Esophagus muscularis mucosa (tissue), 4 donors: ENCODE results near the gene REV1. TPM values are rescaled to one million over a fixed set of nuclear protein-coding genes. Genes with fewer than 3 reads are reported as not detected.
"Not testable (repeated sequence)": the region's sequence is repeated elsewhere in the genome, so short reads cannot be mapped to it uniquely, and the experiment has no call there.

Source experiments
- DNase-seq: peaks from one replicate; pipeline ENCODE4 v3.0.0-alpha.2; 2017; ENCODE audit errors: extremely low spot score
- H3K27ac ChIP-seq, 4 donors: fragments of 200-600 bp; sonication (generic); replicated peaks in 1 of 4; 1 replicate in 3 of 4; 2 replicates in 1 of 4; pipeline ENCODE4 v1.5.1; 2016 to 2019; ENCODE audit warnings: mild to moderate bottlenecking in 1 of 4
- H3K27me3 ChIP-seq, 4 donors: fragments of 200-600 bp; sonication (generic); one replicate each; pipeline versions ENCODE4 v1.5.1 to v1.6.0; 2016 to 2019
- H3K36me3 ChIP-seq, 4 donors: fragments of 200-600 bp; sonication (generic); one replicate each; pipeline ENCODE4 v1.5.1; 2016 to 2019
- H3K4me1 ChIP-seq, 4 donors: fragments of 200-600 bp; sonication (generic); one replicate each; pipeline ENCODE4 v1.5.1; 2016 to 2019
- H3K4me3 ChIP-seq, 4 donors: fragments of 200-600 bp; sonication (generic); 1 replicate in 2 of 4; 2 replicates in 2 of 4; pipeline ENCODE4 v1.5.1; 2016 to 2019; ENCODE audit warnings: mild to moderate bottlenecking in 4 of 4, moderate library complexity in 1 of 4
- H3K9me3 ChIP-seq, 4 donors: fragments of 200-600 bp; sonication (generic); 1 replicate in 3 of 4; 2 replicates in 1 of 4; pipeline ENCODE4 v1.5.1; 2016 to 2019
- EP300 ChIP-seq: sonication (generic); formaldehyde crosslinking; IDR thresholded peaks from one replicate; pipeline ENCODE4 v1.6.1; 2017; ENCODE audit warnings: antibody characterized with exemption
- POLR2A ChIP-seq: fragments of 450-650 bp; IDR thresholded peaks from one replicate; pipeline ENCODE4 v1.6.1; 2017; ENCODE audit warnings: antibody characterized with exemption, moderate library complexity, mild to moderate bottlenecking, low read depth
- POLR2AphosphoS5 ChIP-seq, 2 donors: sonication (generic); formaldehyde crosslinking; IDR thresholded peaks; one replicate each; pipeline ENCODE4 v1.6.1; 2017; ENCODE audit warnings: antibody characterized with exemption in 2 of 2
- WGBS: methylation state at CpG from one replicate; pipeline ENCODE4 v1.1.5; 2018; 5-methylcytosine and 5-hydroxymethylcytosine counted together
- intact Hi-C: fragments of 100-400 bp; cut with DNase I; formaldehyde crosslinking; loops from one replicate; pipeline ENCODE4 v1.15.1; 2023
- total RNA-seq, 4 donors: library from RNA; depleted of rRNA; stranded (reverse); fragments of >200 nt; gene quantifications; one replicate each; pipeline versions ENCODE4 v1.1.0 to v1.2.1, GENCODE V29; 2016
- TF ChIP-seq, protein P1 (sequence below), 3 experiments: fragments of 200-600 bp in 2 of 3; fragments of 450-650 bp in 1 of 3; sonication (generic) in 2 of 3; IDR thresholded peaks; one replicate each; pipeline ENCODE4 v1.5.1; 2017 to 2019; ENCODE audit warnings: antibody characterized with exemption in 3 of 3, mild to moderate bottlenecking in 2 of 3, moderate library complexity in 1 of 3

Gene REV1
- total RNA-seq, 4 donors from 2014 or later, result 26.7 to 47.7 (median 31.4) TPM

DNA sequence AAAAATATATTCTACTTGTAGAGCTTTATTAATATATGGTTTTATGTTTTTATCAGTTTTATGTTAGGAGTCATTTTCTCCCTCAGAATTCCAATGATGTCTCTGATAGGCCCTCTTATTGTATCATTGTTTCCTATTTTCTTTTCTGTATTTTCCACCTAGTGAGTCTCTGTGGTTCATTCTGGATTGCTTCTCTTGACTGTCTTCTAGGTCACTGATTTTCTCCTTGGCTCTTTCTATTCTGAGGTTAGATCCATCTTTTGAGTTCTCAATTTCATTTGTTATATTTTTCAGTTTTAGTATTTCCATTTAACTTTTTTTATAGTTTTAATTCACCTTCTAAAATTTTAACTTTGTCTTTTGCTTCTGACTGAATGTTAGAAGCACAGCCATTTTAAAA lies 115.1 kb downstream of the REV1 start:
- no peaks in the 10 kb centered on the region for H3K9me3 ChIP-seq
- H3K27ac ChIP-seq, result no peak overlapping the region
- TF ChIP-seq, protein P1, sequence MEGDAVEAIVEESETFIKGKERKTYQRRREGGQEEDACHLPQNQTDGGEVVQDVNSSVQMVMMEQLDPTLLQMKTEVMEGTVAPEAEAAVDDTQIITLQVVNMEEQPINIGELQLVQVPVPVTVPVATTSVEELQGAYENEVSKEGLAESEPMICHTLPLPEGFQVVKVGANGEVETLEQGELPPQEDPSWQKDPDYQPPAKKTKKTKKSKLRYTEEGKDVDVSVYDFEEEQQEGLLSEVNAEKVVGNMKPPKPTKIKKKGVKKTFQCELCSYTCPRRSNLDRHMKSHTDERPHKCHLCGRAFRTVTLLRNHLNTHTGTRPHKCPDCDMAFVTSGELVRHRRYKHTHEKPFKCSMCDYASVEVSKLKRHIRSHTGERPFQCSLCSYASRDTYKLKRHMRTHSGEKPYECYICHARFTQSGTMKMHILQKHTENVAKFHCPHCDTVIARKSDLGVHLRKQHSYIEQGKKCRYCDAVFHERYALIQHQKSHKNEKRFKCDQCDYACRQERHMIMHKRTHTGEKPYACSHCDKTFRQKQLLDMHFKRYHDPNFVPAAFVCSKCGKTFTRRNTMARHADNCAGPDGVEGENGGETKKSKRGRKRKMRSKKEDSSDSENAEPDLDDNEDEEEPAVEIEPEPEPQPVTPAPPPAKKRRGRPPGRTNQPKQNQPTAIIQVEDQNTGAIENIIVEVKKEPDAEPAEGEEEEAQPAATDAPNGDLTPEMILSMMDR (IDR thresholded peaks at IDR 0.05), result no peak
- no peak for TF ChIP-seq POLR2A
- no peak for TF ChIP-seq EP300
- TF ChIP-seq POLR2AphosphoS5 (IDR thresholded peaks at IDR 0.05), result no peak
- no peaks in the 10 kb centered on the region for H3K4me1 ChIP-seq
- DNase-seq, result no peak
- peaks cover 45 to 97% (median 76%) of the 10 kb centered on the region in 4 donors for H3K36me3 ChIP-seq
- intact Hi-C loops, result no loop called here
- no peaks in the 10 kb centered on the region for H3K27me3 ChIP-seq
- H3K4me3 ChIP-seq, result no peak overlapping the region

DNA sequence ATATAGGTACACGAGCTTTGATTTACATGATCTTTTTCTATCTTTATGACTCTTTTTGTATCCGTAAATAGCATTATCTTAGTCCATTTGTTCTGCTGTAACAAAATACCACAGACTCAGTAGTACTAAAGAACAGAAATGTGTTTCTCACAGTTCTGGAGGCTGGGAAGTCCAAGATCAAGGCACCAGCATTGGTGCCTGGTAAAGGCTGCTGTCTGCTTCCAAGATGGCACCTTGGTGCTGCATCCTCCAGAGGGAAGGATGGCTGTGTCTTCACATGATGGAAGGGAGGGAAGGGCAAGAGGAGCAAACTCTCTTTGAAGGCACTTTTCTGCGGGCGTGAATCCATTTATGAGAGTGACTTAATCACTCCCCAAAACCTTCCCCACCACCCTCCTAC lies 116.7 kb downstream of the REV1 start:
- Histone ChIP-seq H3K9me3 (no peaks in the 10 kb centered on the region), H3K4me1 (no peaks in the 10 kb centered on the region), H3K36me3 (peaks cover 52 to 100% (median 84%) of the 10 kb centered on the region in 4 donors), H3K27ac (no peak overlapping the region), H3K27me3 (no peaks in the 10 kb centered on the region), H3K4me3 (no peak overlapping the region)
- 100% methylated on average over 4 of the region's 4 CpGs for WGBS
- no peak for DNase-seq
- intact Hi-C loops, result no loop called here
- no peak for TF ChIP-seq POLR2A
- no peak for TF ChIP-seq POLR2AphosphoS5 (IDR thresholded peaks at IDR 0.05)
- TF ChIP-seq, protein P1 (IDR thresholded peaks at IDR 0.05), result no peak
- no peak for TF ChIP-seq EP300

DNA sequence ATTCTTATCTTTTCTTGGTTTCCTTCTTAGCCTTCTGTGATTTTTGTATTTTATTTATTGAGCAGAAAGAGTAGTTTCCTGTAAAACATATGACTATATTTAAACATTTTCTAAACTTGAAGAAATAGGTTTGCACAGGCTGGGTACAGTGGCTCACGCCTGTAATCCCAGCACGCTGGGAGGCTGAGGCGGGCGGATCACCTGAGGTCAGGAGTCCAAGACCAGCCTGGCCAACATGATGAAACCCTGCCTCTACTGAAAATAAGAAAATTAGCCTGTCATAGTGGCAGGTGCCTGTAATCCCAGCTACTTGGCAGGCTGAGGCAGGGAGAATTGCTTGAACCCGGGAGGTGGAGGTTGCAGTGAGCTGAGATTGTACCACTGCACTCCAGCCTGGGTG lies 121.0 kb downstream of the REV1 start:
- H3K4me3 ChIP-seq, H3K27me3 ChIP-seq, intact Hi-C loops, H3K4me1 ChIP-seq, H3K27ac ChIP-seq, DNase-seq, H3K9me3 ChIP-seq: not testable (repeated sequence)
- H3K36me3 ChIP-seq, result peaks cover 46 to 100% (median 90%) of the 10 kb centered on the region in 4 donors
- WGBS, result 98% methylated on average over 5 of the region's 5 CpGs

DNA sequence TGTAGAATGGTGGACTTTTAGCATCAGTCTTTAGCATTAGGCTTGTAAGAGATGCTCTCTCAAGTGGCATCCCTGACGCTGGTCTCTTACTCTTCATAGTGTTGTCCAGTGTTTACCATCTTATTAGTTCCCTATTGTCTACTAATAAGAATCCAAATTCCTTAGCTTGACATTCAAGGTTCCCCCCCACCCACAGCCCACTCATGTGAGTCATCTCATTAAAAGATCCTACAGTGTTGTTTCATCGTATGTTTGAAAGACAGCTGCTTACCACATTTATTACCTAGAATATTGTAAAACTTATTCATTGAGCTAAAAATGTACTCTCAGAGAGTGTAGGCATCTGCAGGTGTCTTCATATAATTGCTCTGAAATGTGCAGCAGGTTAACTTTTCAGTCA lies 124.2 kb downstream of the REV1 start:
- 91% methylated on average over 2 of the region's 2 CpGs for WGBS
- Histone ChIP-seq H3K9me3 (no peaks in the 10 kb centered on the region), H3K27me3 (no peaks in the 10 kb centered on the region), H3K4me3 (no peak overlapping the region), H3K4me1 (no peaks in the 10 kb centered on the region), H3K27ac (no peak overlapping the region), H3K36me3 (peaks cover 47 to 99% (median 86%) of the 10 kb centered on the region in 4 donors)
- no peak for DNase-seq
- intact Hi-C loops, result no loop called here
- TF ChIP-seq, protein P1 (IDR thresholded peaks at IDR 0.05), result no peak
- TF ChIP-seq EP300 (no peak), POLR2AphosphoS5 (IDR thresholded peaks at IDR 0.05) (no peak), POLR2A (no peak)

DNA sequence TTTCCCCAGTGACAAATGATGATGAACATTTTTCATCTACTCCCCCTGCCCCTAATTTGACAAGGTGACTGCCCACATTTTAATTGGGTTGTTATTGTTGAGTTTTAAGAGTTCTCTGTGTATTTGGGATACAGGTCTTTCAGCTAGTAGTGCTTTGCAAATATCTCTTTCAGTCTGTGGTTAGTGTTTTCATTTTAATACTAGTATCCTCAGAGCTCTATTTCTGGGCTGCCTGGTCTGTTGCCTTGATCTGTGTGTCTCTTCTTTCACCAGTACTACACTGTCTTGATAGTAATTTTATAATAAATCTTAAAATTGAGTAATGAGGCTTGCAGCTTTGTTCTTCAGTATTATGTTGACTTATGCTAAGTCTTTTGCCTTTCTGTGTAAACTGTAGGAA lies 133.0 kb downstream of the REV1 start:
- no peak for DNase-seq
- H3K27ac ChIP-seq, result no peak overlapping the region
- peaks cover 6 to 20% (median 11%) of the 10 kb centered on the region in 4 donors for H3K4me1 ChIP-seq
- peaks cover 0 to 16% (median 8%) of the 10 kb centered on the region in 4 donors for H3K36me3 ChIP-seq
- no peaks in the 10 kb centered on the region for H3K9me3 ChIP-seq
- H3K4me3 ChIP-seq, result no peak overlapping the region
- no peaks in the 10 kb centered on the region for H3K27me3 ChIP-seq
- intact Hi-C loops, result no loop called here
- no peak for TF ChIP-seq POLR2A
- no peak for TF ChIP-seq POLR2AphosphoS5 (IDR thresholded peaks at IDR 0.05)

DNA sequence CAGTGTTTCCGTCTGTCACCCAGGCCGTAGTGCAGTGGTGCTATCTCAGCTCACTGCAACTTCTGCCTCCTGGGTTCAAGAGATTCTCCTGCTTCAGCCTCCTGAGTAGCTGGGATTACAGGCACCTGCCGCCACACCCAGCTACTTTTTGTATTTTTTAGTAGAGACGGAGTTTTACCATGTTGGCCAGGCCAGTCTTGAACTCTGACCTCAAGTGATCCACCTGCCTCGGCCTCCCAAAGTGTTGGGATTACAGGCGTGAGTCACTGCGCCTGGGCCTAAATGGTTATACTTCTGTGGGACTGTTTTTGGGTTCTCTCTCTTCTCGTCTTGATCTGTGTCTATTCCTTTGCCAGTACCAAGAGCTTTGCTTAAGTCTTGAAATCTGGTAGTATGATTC lies 135.0 kb downstream of the REV1 start:
- DNase-seq, H3K36me3 ChIP-seq, H3K27ac ChIP-seq, H3K4me3 ChIP-seq, intact Hi-C loops, H3K9me3 ChIP-seq, H3K27me3 ChIP-seq: not testable (repeated sequence)
- H3K4me1 ChIP-seq, result peaks cover 6 to 24% (median 11%) of the 10 kb centered on the region in 4 donors
- WGBS, result 98% methylated on average over 8 of the region's 8 CpGs
